ENCODE data around the gene PPM1B. TPM values are rescaled to one million over a fixed set of nuclear protein-coding genes. Genes with fewer than 3 reads are reported as not detected.
"Not testable (repeated sequence)": the region's sequence is repeated elsewhere in the genome, so short reads cannot be mapped to it uniquely, and the experiment has no call there.

The PPM1B gene
- 41.5 and 52.9 TPM in 2 replicates for total RNA-seq (2014; rRNA removed; shearing (Covaris generic))

GRCh38 chr2:44168681-44169154 lies at the start of gene PPM1B:
PPM1B (plus strand) TSS chr2:44168875; CDS start chr2:44201200, 32,325 bp downstream.
- H3K36me3 ChIP-seq = no peaks in the 10 kb centered on the region
- peak in 1 of 2 experiments; percentile 100 for DNase-seq
- H3K4me1 ChIP-seq = peaks cover 8% of the 10 kb centered on the region
- no peaks in the 10 kb centered on the region for H3K9me3 ChIP-seq (replicated peaks)
- H3K4me3 ChIP-seq = peak within 1 kb of the TSS; percentile 93
- H3K27ac ChIP-seq = peak within 1 kb of the TSS; percentile 96
- no peaks in the 10 kb centered on the region for H3K27me3 ChIP-seq

GRCh38 chr2:44119878-44120277 lies 48.8 kb upstream of the PPM1B start:
- no peak for DNase-seq
- H3K9me3 ChIP-seq (replicated peaks) = no peaks in the 10 kb centered on the region
- H3K36me3 ChIP-seq = no peaks in the 10 kb centered on the region
- H3K4me1 ChIP-seq = 0 out of 2 replicates have a peak, but pooled peaks cover 3% of the 10 kb centered on the region
- H3K27ac ChIP-seq = no peak overlapping the region
- H3K4me3 ChIP-seq = no peak overlapping the region
- H3K27me3 ChIP-seq = no peaks in the 10 kb centered on the region

- Histone ChIP-seq H3K27ac (no peak overlapping the region), H3K27me3 (no peaks in the 10 kb centered on the region)
- DNase-seq = peak in 1 of 2 experiments; percentile 24
These were observed 48.2 kb upstream of the PPM1B start for GRCh38 chr2:44120428-44120827.

GRCh38 chr2:44121899-44122298 lies 46.8 kb upstream of the PPM1B start:
- Histone ChIP-seq H3K4me3 (no peak overlapping the region), H3K36me3 (no peaks in the 10 kb centered on the region), H3K4me1 (0 out of 2 replicates have a peak, but pooled peaks cover 3% of the 10 kb centered on the region), H3K27me3 (no peaks in the 10 kb centered on the region), H3K9me3 (replicated peaks) (no peaks in the 10 kb centered on the region), H3K27ac (no peak overlapping the region)
- DNase-seq = no peak

More at GRCh38 chr2:44120428-44120827, 48.2 kb upstream of the PPM1B start:
- no peaks in the 10 kb centered on the region for H3K9me3 ChIP-seq (replicated peaks)
- no peaks in the 10 kb centered on the region for H3K36me3 ChIP-seq
- H3K4me1 ChIP-seq = 0 out of 2 replicates have a peak, but pooled peaks cover 3% of the 10 kb centered on the region
- no peak overlapping the region for H3K4me3 ChIP-seq

- Histone ChIP-seq H3K4me1 (0 out of 2 replicates have a peak, but pooled peaks cover 3% of the 10 kb centered on the region), H3K36me3 (no peaks in the 10 kb centered on the region), H3K9me3 (replicated peaks) (no peaks in the 10 kb centered on the region), H3K27me3 (no peaks in the 10 kb centered on the region), H3K4me3 (no peak overlapping the region), H3K27ac (no peak overlapping the region)
- DNase-seq = no peak
These were observed 44.2 kb upstream of the PPM1B start for GRCh38 chr2:44124500-44124899.

GRCh38 chr2:44126106-44126797 lies 42.4 kb upstream of the PPM1B start:
- Histone ChIP-seq H3K27ac (no peak overlapping the region), H3K4me3 (no peak overlapping the region), H3K36me3 (no peaks in the 10 kb centered on the region), H3K9me3 (replicated peaks) (no peaks in the 10 kb centered on the region), H3K27me3 (no peaks in the 10 kb centered on the region), H3K4me1 (no peaks in the 10 kb centered on the region; the same call in 1 of the 2 replicates)
- DNase-seq = no peak

- no peaks in the 10 kb centered on the region for H3K36me3 ChIP-seq
- H3K4me3 ChIP-seq = no peak overlapping the region
- H3K9me3 ChIP-seq (replicated peaks) = no peaks in the 10 kb centered on the region
- H3K27ac ChIP-seq = no peak overlapping the region
- H3K4me1 ChIP-seq = no peaks in the 10 kb centered on the region; the same call in 1 of the 2 replicates
- peak in 1 of 2 experiments; percentile 49 for DNase-seq
- no peaks in the 10 kb centered on the region for H3K27me3 ChIP-seq
These were observed 38.2 kb upstream of the PPM1B start for GRCh38 chr2:44130441-44130840.

GRCh38 chr2:44131177-44131576 lies 37.5 kb upstream of the PPM1B start:
- Histone ChIP-seq H3K9me3 (replicated peaks) (no peaks in the 10 kb centered on the region), H3K36me3 (no peaks in the 10 kb centered on the region), H3K27me3 (no peaks in the 10 kb centered on the region), H3K4me1 (no peaks in the 10 kb centered on the region; the same call in 1 of the 2 replicates), H3K4me3 (no peak overlapping the region), H3K27ac (no peak overlapping the region)
- DNase-seq = no peak

- H3K36me3 ChIP-seq; H3K9me3 ChIP-seq (replicated peaks); H3K4me1 ChIP-seq; H3K27me3 ChIP-seq; H3K27ac ChIP-seq; H3K4me3 ChIP-seq; DNase-seq: not testable (repeated sequence)
These were observed 35.1 kb upstream of the PPM1B start for GRCh38 chr2:44133602-44134001.

- Histone ChIP-seq H3K9me3 (replicated peaks) (no peaks in the 10 kb centered on the region), H3K27ac (no peak overlapping the region), H3K36me3 (no peaks in the 10 kb centered on the region), H3K4me1 (no peaks in the 10 kb centered on the region; the same call in 1 of the 2 replicates), H3K27me3 (no peaks in the 10 kb centered on the region), H3K4me3 (no peak overlapping the region)
- DNase-seq = no peak
These were observed 33.8 kb upstream of the PPM1B start for GRCh38 chr2:44134848-44135247.

- DNase-seq = no peak
- Histone ChIP-seq H3K27me3 (no peaks in the 10 kb centered on the region), H3K36me3 (no peaks in the 10 kb centered on the region), H3K4me1 (no peaks in the 10 kb centered on the region; the same call in 1 of the 2 replicates), H3K4me3 (no peak overlapping the region), H3K9me3 (replicated peaks) (no peaks in the 10 kb centered on the region), H3K27ac (no peak overlapping the region)
These were observed 33.4 kb upstream of the PPM1B start for GRCh38 chr2:44135296-44135695.

GRCh38 chr2:44135771-44136170 lies 32.9 kb upstream of the PPM1B start:
- no peaks in the 10 kb centered on the region for H3K36me3 ChIP-seq
- no peaks in the 10 kb centered on the region for H3K27me3 ChIP-seq
- DNase-seq = no peak
- H3K27ac ChIP-seq = no peak overlapping the region
- H3K4me3 ChIP-seq = no peak overlapping the region
- no peaks in the 10 kb centered on the region for H3K4me1 ChIP-seq
- H3K9me3 ChIP-seq (replicated peaks) = no peaks in the 10 kb centered on the region

- no peak overlapping the region for H3K4me3 ChIP-seq
- H3K27me3 ChIP-seq = no peaks in the 10 kb centered on the region
- no peaks in the 10 kb centered on the region for H3K9me3 ChIP-seq (replicated peaks)
- no peak overlapping the region for H3K27ac ChIP-seq
- H3K36me3 ChIP-seq = no peaks in the 10 kb centered on the region
- no peaks in the 10 kb centered on the region for H3K4me1 ChIP-seq
- DNase-seq = no peak
These were observed 32.4 kb upstream of the PPM1B start for GRCh38 chr2:44136252-44136651.

- Histone ChIP-seq H3K27me3 (no peaks in the 10 kb centered on the region), H3K27ac (no peak overlapping the region)
These were observed 31.6 kb upstream of the PPM1B start for GRCh38 chr2:44137048-44137447.

GRCh38 chr2:44137872-44138551 lies 30.7 kb upstream of the PPM1B start:
- Histone ChIP-seq H3K27ac (no peak overlapping the region), H3K4me1 (no peaks in the 10 kb centered on the region), H3K9me3 (replicated peaks) (no peaks in the 10 kb centered on the region), H3K36me3 (no peaks in the 10 kb centered on the region), H3K4me3 (no peak overlapping the region), H3K27me3 (no peaks in the 10 kb centered on the region)
- no peak for DNase-seq

More at GRCh38 chr2:44137048-44137447, 31.6 kb upstream of the PPM1B start:
- H3K9me3 ChIP-seq (replicated peaks) = no peaks in the 10 kb centered on the region
- DNase-seq = no peak
- no peak overlapping the region for H3K4me3 ChIP-seq
- no peaks in the 10 kb centered on the region for H3K36me3 ChIP-seq
- H3K4me1 ChIP-seq = no peaks in the 10 kb centered on the region

All from SJCRH30 (cell line).